Fibroblast of skin of left biceps (primary cell): ENCODE measurements around the gene SYNJ2.

ENCODE experiments used
- DNase-seq, 2 experiments: peaks; one replicate each; pipeline ENCODE4 v3.0.0-alpha.2; 2013; ENCODE audit warnings: low read depth in 2 of 2

The SYNJ2 gene

GRCh38 chr6:158028876-158029275, 47.2 kb downstream of the SYNJ2 start:
- DNase-seq = no peak

GRCh38 chr6:158029668-158030230, 48.1 kb downstream of the SYNJ2 start:
- no peak for DNase-seq

- no peak for DNase-seq
Observed at GRCh38 chr6:158030380-158031300, 49.0 kb downstream of the SYNJ2 start.

- DNase-seq = no peak
Observed at GRCh38 chr6:158031381-158032353, 50.0 kb downstream of the SYNJ2 start.

GRCh38 chr6:158032354-158032733, 50.7 kb downstream of the SYNJ2 start:
- DNase-seq = no peak

GRCh38 chr6:158033077-158033750, 51.6 kb downstream of the SYNJ2 start:
- no peak for DNase-seq

- DNase-seq = no peak
Observed at GRCh38 chr6:158033751-158034702, 52.4 kb downstream of the SYNJ2 start.

GRCh38 chr6:158036261-158036660, 54.6 kb downstream of the SYNJ2 start:
- no peak for DNase-seq

GRCh38 chr6:158037021-158037420, 55.4 kb downstream of the SYNJ2 start:
- no peak for DNase-seq

GRCh38 chr6:158037771-158038170, 56.1 kb downstream of the SYNJ2 start:
- DNase-seq = no peak

- DNase-seq = no peak
Observed at GRCh38 chr6:158038291-158039177, 56.9 kb downstream of the SYNJ2 start.

- DNase-seq = no peak
Observed at GRCh38 chr6:158039178-158039557, 57.5 kb downstream of the SYNJ2 start.

- DNase-seq = no peak
Observed at GRCh38 chr6:158039571-158040050, 57.9 kb downstream of the SYNJ2 start.

GRCh38 chr6:158040051-158040803, 58.6 kb downstream of the SYNJ2 start:
- DNase-seq = peak; percentile 90 to 93

- DNase-seq = no peak
Observed at GRCh38 chr6:158040804-158041347, 59.2 kb downstream of the SYNJ2 start.

GRCh38 chr6:158041370-158041769, 59.7 kb downstream of the SYNJ2 start:
- DNase-seq = no peak

GRCh38 chr6:158041788-158042187, 60.1 kb downstream of the SYNJ2 start:
- no peak for DNase-seq

- DNase-seq = no peak
Observed at GRCh38 chr6:158042245-158042798, 60.7 kb downstream of the SYNJ2 start.
